GM12874 (cell line): ENCODE measurements around the gene TTLL4.

Experiments used
- CTCF ChIP-seq: IDR thresholded peaks from 2 replicates; pipeline ENCODE4 v1.5.1; 2011; ENCODE audit warnings: low read depth, mild to moderate bottlenecking, control low read depth, low read length, moderate library complexity; ENCODE audit not compliant: insufficient read depth

Gene TTLL4

DNA sequence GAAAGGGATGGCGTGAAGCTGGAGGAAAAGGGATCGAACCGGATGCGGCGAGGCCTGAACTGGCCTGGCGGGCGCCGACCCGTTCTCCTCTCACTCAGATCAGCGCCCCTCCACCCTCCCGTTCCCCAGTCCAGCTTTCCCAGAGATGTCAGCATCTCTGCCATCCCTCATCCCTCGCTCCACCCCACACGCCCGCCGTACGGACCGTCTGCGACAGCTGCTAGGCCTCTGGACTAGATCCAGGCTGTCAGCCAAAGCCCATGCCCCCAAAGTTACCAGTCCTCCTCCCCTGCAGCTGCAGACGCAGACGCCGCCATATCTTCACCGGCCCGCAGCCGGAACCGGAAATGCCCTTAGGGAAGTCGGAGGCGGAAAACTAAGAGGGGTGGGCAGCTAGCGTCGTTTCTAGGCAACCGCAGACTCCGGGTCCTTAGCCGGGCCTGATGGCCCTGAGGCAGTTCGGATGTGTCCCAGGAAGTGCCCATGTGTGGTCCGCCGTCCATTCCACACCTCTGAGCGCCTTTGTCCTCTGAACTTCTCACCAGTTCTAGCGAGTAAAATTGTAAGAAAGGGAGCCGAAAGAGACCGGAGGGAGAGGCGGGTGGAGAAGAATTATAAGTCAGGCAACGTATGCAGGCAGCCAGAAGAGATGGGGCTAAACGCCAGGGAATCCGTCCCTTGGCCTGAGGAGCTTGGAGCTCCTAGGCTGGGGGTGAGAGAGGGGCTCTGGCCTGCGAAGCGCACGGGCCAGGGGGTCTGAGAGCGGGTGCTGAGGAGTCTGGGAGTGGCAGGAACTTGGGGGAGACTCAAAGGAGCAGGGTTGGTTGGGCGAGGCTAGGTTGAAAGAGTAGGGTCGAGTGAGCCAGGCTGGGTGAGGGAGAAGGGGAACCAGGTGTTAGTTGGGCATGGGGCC is 38.7 kb upstream of the TTLL4 start, which contains the start of the genes RNF25 and STK36:
Gene RNF25 (minus strand): TSS at position 349 of the 913 bp plus-strand sequence. CDS start 32 bp downstream, at position 317.
Gene STK36 (plus strand): TSS at position 433 of the 913 bp plus-strand sequence. CDS start 744 bp downstream, outside the sequence.
- no peak for TF ChIP-seq CTCF

GRCh38 chr2:218679119-218679518 is 31.5 kb upstream of the TTLL4 start:
- no peak for TF ChIP-seq CTCF

DNA sequence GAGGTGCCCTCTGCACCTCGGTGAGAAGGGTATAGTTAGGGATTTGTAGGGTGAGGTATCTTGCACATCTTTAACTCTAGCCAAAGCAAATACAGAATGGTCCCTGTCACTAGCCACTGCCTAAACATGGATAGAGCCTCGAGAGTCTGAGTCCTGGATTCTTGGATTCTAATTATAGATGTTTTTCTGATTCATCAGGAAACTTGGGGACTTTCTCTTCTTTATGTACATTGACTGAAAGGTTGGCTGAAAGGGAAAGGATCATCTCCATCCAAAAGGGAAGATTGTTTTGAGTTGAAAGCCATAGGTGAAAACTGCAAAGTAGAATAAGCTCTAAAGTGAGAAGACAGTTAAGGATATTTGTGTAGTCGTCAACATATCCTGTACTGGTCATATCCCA is 30.6 kb upstream of the TTLL4 start:
- TF ChIP-seq CTCF = no peak

DNA sequence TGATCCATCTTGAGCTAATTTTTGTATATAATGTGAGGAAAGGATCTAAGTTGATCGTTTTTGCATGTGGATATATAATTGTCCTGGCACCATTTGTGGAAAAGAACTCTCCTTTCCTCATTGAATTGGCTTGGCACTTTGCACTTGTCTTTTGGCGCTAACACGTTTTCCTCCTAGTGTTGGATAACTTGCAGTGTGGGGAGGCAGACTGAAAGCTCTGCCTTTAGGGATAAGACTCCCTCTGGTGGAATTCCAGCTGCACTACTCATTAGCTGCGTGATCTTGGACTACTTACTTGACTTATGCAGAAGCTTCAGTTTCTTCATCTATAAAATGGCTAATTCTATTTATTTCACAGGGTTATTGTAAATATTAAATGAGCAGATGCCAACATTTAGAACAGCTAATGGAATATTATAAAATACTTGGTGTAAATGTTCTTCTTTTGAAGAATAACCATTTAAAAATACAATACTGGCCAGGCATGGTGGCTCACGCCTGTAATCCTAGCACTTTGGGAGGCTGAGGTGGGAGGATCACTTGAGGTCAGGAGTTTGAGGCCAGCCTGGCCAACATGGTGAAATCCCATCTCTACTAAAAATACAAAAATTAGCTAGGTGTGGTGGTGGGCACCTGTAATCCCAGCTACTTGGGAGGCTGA is 23.1 kb upstream of the TTLL4 start:
- TF ChIP-seq CTCF = peak; percentile 52

GRCh38 chr2:218691234-218691633 is 19.4 kb upstream of the TTLL4 start:
- no peak for TF ChIP-seq CTCF

- TF ChIP-seq CTCF = no peak
These were observed 16.1 kb upstream of the TTLL4 start for GRCh38 chr2:218694405-218695145.

GRCh38 chr2:218698885-218699284 is 11.8 kb upstream of the TTLL4 start:
- TF ChIP-seq CTCF = no peak
